IMR-90 (cell line): Measurements from ENCODE around the gene NAPEPLD. TPM values are rescaled to one million over a fixed set of nuclear protein-coding genes. Genes with fewer than 3 reads are reported as not detected.

Experiments
- ATAC-seq: fragments of 200-7000 bp; cut with Tn5 transposase; 2 replicates; pipeline ENCODE4 v1.9.1; 2020; ENCODE audit warnings: low read depth, mild to moderate bottlenecking, moderate library complexity
- BruUV-seq: library from RNA; stranded (reverse); fragments of 400-500 nt; replicated peaks from 2 replicates; lab custom pipeline; 2021; lab: Mats Ljungman, UMichigan
- CTCF ChIA-PET: fragments of 300-600 bp; formaldehyde crosslinking; extraction: SDS; loops from one replicate; lab custom pipeline; 2021; ENCODE audit warnings: antibody characterized with exemption; lab: Yijun Ruan, JAX
- POLR2A ChIA-PET: fragments of 300-600 bp; sonication (Branson Sonifier 250); formaldehyde crosslinking; loops from one replicate; lab custom pipeline; 2022; ENCODE audit warnings: antibody characterized with exemption; ENCODE audit not compliant: unreplicated experiment; lab: Charles Lee
- DNase-seq: peaks from one replicate; pipeline ENCODE4 v3.0.0; 2013
- H2AFZ ChIP-seq: replicated peaks from 2 replicates; pipeline ENCODE3; 2013; ENCODE audit warnings: low read length, mild to moderate bottlenecking; ENCODE audit not compliant: poor library complexity
- H2AK5ac ChIP-seq: 2 replicates; pipeline ENCODE4 v1.6.1; 2013; ENCODE audit warnings: low read depth, low read length, inconsistent platforms
- H2AK9ac ChIP-seq: replicated peaks from 2 replicates; pipeline ENCODE3; 2013; ENCODE audit warnings: mild to moderate bottlenecking, low read depth, low read length, moderate library complexity; ENCODE audit not compliant: poor library complexity
- H2BK120ac ChIP-seq: 2 replicates; pipeline ENCODE4 v1.6.1; 2013; ENCODE audit warnings: low read depth, low read length, inconsistent platforms
- H2BK15ac ChIP-seq: 3 replicates; pipeline ENCODE4 v1.6.1; 2013; ENCODE audit warnings: low read depth, low read length, inconsistent platforms
- H2BK20ac ChIP-seq: 2 replicates; pipeline ENCODE4 v1.6.1; 2013; ENCODE audit warnings: low read depth, mild to moderate bottlenecking, inconsistent platforms, low read length, moderate library complexity
- H2BK5ac ChIP-seq: 2 replicates; pipeline ENCODE4 v1.6.1; 2013; ENCODE audit warnings: mild to moderate bottlenecking, low read depth, low read length, inconsistent platforms; ENCODE audit not compliant: poor library complexity, severe bottlenecking
- H3K14ac ChIP-seq: replicated peaks from 2 replicates; pipeline ENCODE4 v1.6.1; 2013; ENCODE audit warnings: low read depth, low read length, inconsistent platforms
- H3K18ac ChIP-seq: 2 replicates; pipeline ENCODE4 v1.6.1; 2013; ENCODE audit warnings: low read depth, low read length, control low read depth
- H3K23ac ChIP-seq: 2 replicates; pipeline ENCODE4 v1.6.1; 2013; ENCODE audit warnings: low read depth, low read length, inconsistent platforms
- H3K27ac ChIP-seq: 2 replicates; pipeline ENCODE4 v1.5.1; 2013; ENCODE audit warnings: mild to moderate bottlenecking, control low read depth, low read length; ENCODE audit not compliant: insufficient read depth
- H3K27me3 ChIP-seq: 2 replicates; pipeline ENCODE4 v1.6.1; 2013; ENCODE audit warnings: low read length; ENCODE audit not compliant: control insufficient read depth, insufficient read depth
- H3K36me3 ChIP-seq: 2 replicates; pipeline ENCODE4 v1.6.1; 2013; ENCODE audit warnings: low read length, mixed read lengths; ENCODE audit not compliant: control insufficient read depth, insufficient read depth
- H3K4ac ChIP-seq: 2 replicates; pipeline ENCODE4 v1.6.1; 2013; ENCODE audit warnings: low read depth, low read length, inconsistent platforms
- H3K4me1 ChIP-seq: 2 replicates; pipeline ENCODE4 v1.6.1; 2013; ENCODE audit warnings: low read length, mixed read lengths; ENCODE audit not compliant: control insufficient read depth, insufficient read depth
- H3K4me2 ChIP-seq: 2 replicates; pipeline ENCODE4 v1.6.1; 2013; ENCODE audit warnings: low read depth, mild to moderate bottlenecking, control low read depth, low read length, moderate library complexity
- H3K4me3 ChIP-seq: 2 replicates; pipeline ENCODE4 v1.5.1; 2013; ENCODE audit warnings: low read depth, mild to moderate bottlenecking, control low read depth, low read length, moderate library complexity; ENCODE audit not compliant: insufficient read depth
- H3K56ac ChIP-seq: 2 replicates; pipeline ENCODE4 v1.6.1; 2013; ENCODE audit warnings: low read length, inconsistent platforms; ENCODE audit not compliant: insufficient read depth; ENCODE audit errors: extremely low read depth
- H3K79me1 ChIP-seq, 2 experiments: 2 replicates each; pipeline ENCODE4 v1.6.1; 2013; ENCODE audit warnings: low read length in 2 of 2, inconsistent platforms in 1 of 2, low read depth in 1 of 2
- H3K9ac ChIP-seq: 2 replicates; pipeline ENCODE4 v1.6.1; 2013; ENCODE audit warnings: low read depth, low read length, control low read depth
- H3K9me1 ChIP-seq: 2 replicates; pipeline ENCODE4 v1.6.1; 2013; ENCODE audit warnings: low read length, inconsistent platforms; ENCODE audit not compliant: insufficient read depth
- H3K9me3 ChIP-seq: 2 replicates; pipeline ENCODE4 v1.6.1; 2013; ENCODE audit warnings: low read length; ENCODE audit not compliant: control insufficient read depth, insufficient read depth
- H4K20me1 ChIP-seq: 2 replicates; pipeline ENCODE4 v1.6.1; 2013; ENCODE audit warnings: low read length, inconsistent platforms; ENCODE audit not compliant: insufficient read depth
- H4K5ac ChIP-seq: 2 replicates; pipeline ENCODE4 v1.6.1; 2013; ENCODE audit warnings: mild to moderate bottlenecking, low read depth, low read length, control low read depth
- H4K8ac ChIP-seq, 2 experiments: 2 replicates each; pipeline ENCODE4 v1.6.1; 2013; ENCODE audit warnings: low read depth in 2 of 2, low read length in 2 of 2, control low read depth in 1 of 2, inconsistent platforms in 1 of 2
- H4K91ac ChIP-seq: 2 replicates; pipeline ENCODE4 v1.6.1; 2013; ENCODE audit warnings: low read depth, low read length, inconsistent platforms; ENCODE audit not compliant: insufficient read depth
- CEBPB ChIP-seq: IDR thresholded peaks from 2 replicates; pipeline ENCODE4 v1.6.1; 2012; ENCODE audit warnings: low read depth, low read length, improper control_type of control experiment
- CTCF ChIP-seq: conservative IDR thresholded peaks from 2 replicates; pipeline ENCODE4 v1.5.1; 2012; ENCODE audit warnings: mild to moderate bottlenecking, low read depth, low read length, improper control_type of control experiment
- FOS ChIP-seq: fragments of 150-350 bp; IDR thresholded peaks from 2 replicates; pipeline ENCODE4 v1.6.1; 2016; ENCODE audit warnings: low read depth, low read length
- POLR2A ChIP-seq: IDR thresholded peaks from 2 replicates; pipeline ENCODE4 v1.6.1; 2012; ENCODE audit warnings: mild to moderate bottlenecking, low read depth, low read length
- RAD21 ChIP-seq: IDR thresholded peaks from 2 replicates; pipeline ENCODE4 v1.6.1; 2012; ENCODE audit warnings: low read length, improper control_type of control experiment
- RCOR1 ChIP-seq: IDR thresholded peaks from 2 replicates; pipeline ENCODE4 v1.6.1; 2012; ENCODE audit warnings: mild to moderate bottlenecking, low read length, improper control_type of control experiment; ENCODE audit not compliant: insufficient replicate concordance
- RFX5 ChIP-seq: IDR thresholded peaks from 2 replicates; pipeline ENCODE4 v1.8.0; 2012; ENCODE audit warnings: low read depth, mild to moderate bottlenecking, low read length, moderate library complexity
- SMC3 ChIP-seq: fragments of 150-350 bp; IDR thresholded peaks from 2 replicates; pipeline ENCODE4 v1.6.1; 2016; ENCODE audit warnings: low read depth, mild to moderate bottlenecking, antibody characterized with exemption, low read length, moderate library complexity
- USF2 ChIP-seq: fragments of 150-350 bp; IDR thresholded peaks from 2 replicates; pipeline ENCODE4 v1.6.1; 2017; ENCODE audit warnings: mild to moderate bottlenecking, antibody characterized with exemption, low read length, low read depth
- WGBS, 2 experiments: methylation state at CpG; one replicate each; pipeline versions ENCODE4 v1.1.5 to v1.1.7; 2013; ENCODE audit warnings: missing lambda C conversion rate in 2 of 2; ENCODE audit not compliant: insufficient read length in 1 of 2; ENCODE audit errors: extremely low coverage in 2 of 2; 5-methylcytosine and 5-hydroxymethylcytosine counted together
- dilution Hi-C: fragments of 300-500 bp; cut with HindIII; formaldehyde crosslinking; loops from one replicate; pipeline ENCODE4 v1.14.3; 2018; ENCODE audit warnings: low sequenced_read_pairs; ENCODE audit not compliant: unreplicated experiment
- in situ Hi-C: fragments of 300-500 bp; cut with MboI; formaldehyde crosslinking; loops from 3 replicates; pipeline ENCODE4 v1.14.3; 2019; ENCODE audit warnings: low sequenced_read_pairs, inconsistent platforms, mixed read lengths
- intact Hi-C: fragments of 100-400 bp; cut with micrococcal nuclease; formaldehyde crosslinking; loops from 2 replicates; pipeline ENCODE4 v1.10.0; 2022
- polyA plus RNA-seq, 3 experiments: library from polyadenylated mRNA; depleted of rRNA; stranded (reverse); fragments of >200 nt; gene quantifications; 2 replicates each; pipeline ENCODE4 v1.2.3, GENCODE V29; 2012; ENCODE audit warnings: low replicate concordance in 1 of 3
- total RNA-seq: library from RNA; depleted of rRNA; stranded (reverse); fragments of >200 nt; gene quantifications from 2 replicates; pipeline ENCODE4 v1.2.3, GENCODE V29; 2012

The NAPEPLD gene
- total and polyA plus RNA-seq, 2 of the 4 experiments (the other 2 are of a cell fraction), result 2.2 to 3.4 TPM

GRCh38 chr7:103065667-103066066 lies 83.2 kb downstream of the NAPEPLD start:
- Histone ChIP-seq H3K4me2 (no peak overlapping the region), H3K4me3 (no peak overlapping the region), H3K9me3 (no peaks in the 10 kb centered on the region), H4K8ac (0 out of 4 replicates have a peak overlapping the region, but pooled peaks of 1 of the 2 experiments have one; percentile 27), H4K91ac (no peak overlapping the region), H2BK5ac (no peak overlapping the region), H2AK9ac (peak overlapping the region; percentile 33), H3K36me3 (no peaks in the 10 kb centered on the region), H3K79me1 (0 out of 4 replicates have a peak, but pooled peaks cover 0 to 3% of the 10 kb centered on the region in 2 experiments), H2AK5ac (no peak overlapping the region), H3K9ac (no peak overlapping the region), H2BK120ac (0 out of 2 replicates have a peak overlapping the region, but pooled peaks have one; percentile 34), H3K4ac (peak overlapping the region; percentile 70; the same call in 1 of the 2 replicates), H2AFZ (peak overlapping the region; percentile 73), H3K27ac (no peak overlapping the region), H4K5ac (no peak overlapping the region), H3K27me3 (no peaks in the 10 kb centered on the region), H3K18ac (no peak overlapping the region), H3K14ac (no peak overlapping the region), H3K4me1 (no peaks in the 10 kb centered on the region), H2BK20ac (peak overlapping the region; percentile 52; the same call in 1 of the 2 replicates), H2BK15ac (no peak overlapping the region), H3K23ac (peak overlapping the region; percentile 44; the same call in 1 of the 2 replicates), H3K9me1 (peaks cover 10% of the 10 kb centered on the region; the same call in 1 of the 2 replicates), H4K20me1 (no peaks in the 10 kb centered on the region), H3K56ac (no peak overlapping the region)
- peak; percentile 74 for ATAC-seq
- no CpG with 5 or more reads among the region's 1 CpG for WGBS, 2 experiments
- ChIA-PET POLR2A (no interaction called here), CTCF (no interaction called here)
- dilution Hi-C loops (no loop called here), in situ Hi-C loops (loop anchor here (10.0 kb wide), 1 partner anchor 321 kb away; the partner anchor contains the start of gene FAM185A), intact Hi-C loops (no loop called here)
- no TSS peak for BruUV-seq
- no peak for TF ChIP-seq CEBPB
- peak; percentile 48 for TF ChIP-seq RAD21
- TF ChIP-seq RCOR1, result no peak
- TF ChIP-seq SMC3, result peak; percentile 66
- TF ChIP-seq USF2, result no peak
- TF ChIP-seq FOS, result no peak
- TF ChIP-seq POLR2A, result no peak
- peak; percentile 51 for TF ChIP-seq CTCF
- no peak for TF ChIP-seq RFX5
- peak; percentile 30 for DNase-seq
